Tibial nerve (tissue), 4 donors: ENCODE data around the gene WASF3. TPM values are rescaled to one million over a fixed set of nuclear protein-coding genes. Genes with fewer than 3 reads are reported as not detected.

ENCODE experiments used
- DNase-seq, 2 donors: peaks; one replicate each; pipeline ENCODE4 v3.0.0-alpha.2; 2019; ENCODE audit warnings: low spot score in 2 of 2
- H3K27ac ChIP-seq, 4 donors: fragments of 200-600 bp; sonication (generic) in 3 of 4; one replicate each; pipeline ENCODE4 v1.5.1; 2017 to 2019; ENCODE audit warnings: mild to moderate bottlenecking in 1 of 4
- H3K27me3 ChIP-seq, 2 donors: fragments of 200-600 bp; sonication (generic) in 1 of 2; one replicate each; pipeline versions ENCODE4 v1.5.1 to v1.6.0; 2017 to 2019
- H3K36me3 ChIP-seq, 3 donors: fragments of 200-600 bp; sonication (generic); one replicate each; pipeline ENCODE4 v1.5.1; 2018 to 2019
- H3K4me1 ChIP-seq, 4 donors: fragments of 200-600 bp; sonication (generic) in 3 of 4; one replicate each; pipeline ENCODE4 v1.5.1; 2017 to 2019
- H3K4me3 ChIP-seq, 4 donors: fragments of 200-600 bp; sonication (generic) in 3 of 4; one replicate each; pipeline ENCODE4 v1.5.1; 2017 to 2019; ENCODE audit warnings: mild to moderate bottlenecking in 1 of 4, moderate library complexity in 1 of 4
- H3K9me3 ChIP-seq, 4 donors: fragments of 200-600 bp; sonication (generic) in 3 of 4; one replicate each; pipeline ENCODE4 v1.5.1; 2017 to 2019
- CTCF ChIP-seq, 5 experiments: fragments of 200-600 bp in 3 of 5; fragments of 450-650 bp in 2 of 5; sonication (generic) in 3 of 5; IDR thresholded peaks; one replicate each; pipeline ENCODE4 v1.5.1; 2016 to 2019; ENCODE audit warnings: antibody characterized with exemption in 5 of 5, mild to moderate bottlenecking in 3 of 5, moderate library complexity in 2 of 5
- EP300 ChIP-seq, 2 donors: sonication (generic); formaldehyde crosslinking; IDR thresholded peaks; one replicate each; pipeline ENCODE4 v1.6.1; 2017; ENCODE audit warnings: antibody characterized with exemption in 2 of 2, mild to moderate bottlenecking in 1 of 2
- POLR2A ChIP-seq, 2 donors: fragments of 450-650 bp; IDR thresholded peaks; one replicate each; pipeline ENCODE4 v1.6.1; 2017; ENCODE audit warnings: antibody characterized with exemption in 2 of 2, mild to moderate bottlenecking in 2 of 2, moderate library complexity in 2 of 2
- WGBS, 2 donors: methylation state at CpG; one replicate each; pipeline ENCODE4 v1.1.5; 2018; 5-methylcytosine and 5-hydroxymethylcytosine counted together
- total RNA-seq, 4 donors: library from RNA; depleted of rRNA; stranded (reverse); fragments of >200 nt; gene quantifications; one replicate each; pipeline ENCODE4 v1.1.0, GENCODE V29; 2016

WASF3 gene
- total RNA-seq, 4 donors from 2014 or later, result 23.7 to 47.9 (median 40.7) TPM

DNA sequence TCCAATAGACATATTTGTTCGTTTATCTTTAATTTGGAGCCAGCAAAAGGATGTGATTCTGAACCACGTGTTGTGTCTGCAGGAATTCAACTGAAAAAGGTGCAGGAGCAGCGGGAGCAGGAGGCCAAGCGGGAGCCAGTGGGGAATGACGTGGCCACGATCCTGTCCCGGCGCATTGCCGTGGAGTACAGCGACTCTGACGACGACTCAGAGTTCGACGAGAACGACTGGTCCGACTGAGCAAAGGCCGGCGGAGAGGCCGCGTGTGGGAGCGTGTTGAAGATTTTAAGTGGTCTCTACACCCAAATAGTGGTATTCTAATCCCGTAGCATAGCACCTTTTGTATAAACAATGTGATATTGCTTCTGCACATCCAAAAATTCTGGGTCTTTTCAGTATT is 128.1 kb downstream of the WASF3 start:
- DNase-seq, result no peak
- peaks cover 0 to 90% (median 0%) of the 10 kb centered on the region in 3 donors for H3K36me3 ChIP-seq
- TF ChIP-seq CTCF (IDR thresholded peaks at IDR 0.05) (no peak), EP300 (IDR thresholded peaks at IDR 0.05) (no peak), POLR2A (IDR thresholded peaks at IDR 0.05) (no peak)
- no peaks in the 10 kb centered on the region for H3K4me1 ChIP-seq
- no peak overlapping the region for H3K4me3 ChIP-seq
- no peak overlapping the region for H3K27ac ChIP-seq
- H3K27me3 ChIP-seq, result no peaks in the 10 kb centered on the region
- peaks cover 0 to 15% (median 0%) of the 10 kb centered on the region in 4 donors for H3K9me3 ChIP-seq
- 91 to 95% methylated on average over 22 of the region's 22 CpGs for WGBS, 2 donors

DNA sequence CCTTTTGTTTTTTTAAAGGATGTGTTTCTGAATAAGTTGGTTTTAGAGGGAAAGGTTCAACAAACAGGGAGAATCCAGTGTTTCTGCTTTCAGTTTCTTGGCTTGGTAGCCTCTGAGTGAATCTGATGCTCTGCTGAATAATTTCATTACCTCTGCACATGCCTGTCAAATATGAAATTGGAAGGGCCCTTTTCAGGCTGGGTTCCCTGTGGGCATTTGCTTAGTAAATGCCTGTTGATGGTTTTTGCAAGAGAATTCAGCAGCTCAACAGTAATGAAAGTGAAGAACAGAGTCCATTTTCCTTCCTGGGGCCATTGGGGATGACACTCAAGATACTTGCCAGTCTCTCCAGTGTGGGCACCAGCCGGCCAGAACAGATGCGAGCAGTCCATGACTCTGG is 128.8 kb downstream of the WASF3 start:
- WGBS, 2 donors, result 100% methylated on average over 2 of the region's 2 CpGs
- Histone ChIP-seq H3K27me3 (no peaks in the 10 kb centered on the region), H3K27ac (no peak overlapping the region), H3K36me3 (peaks cover 0 to 89% (median 0%) of the 10 kb centered on the region in 3 donors), H3K4me3 (no peak overlapping the region), H3K4me1 (no peaks in the 10 kb centered on the region), H3K9me3 (peaks cover 0 to 21% (median 2%) of the 10 kb centered on the region in 4 donors)
- DNase-seq, result no peak
- TF ChIP-seq CTCF (IDR thresholded peaks at IDR 0.05) (no peak), POLR2A (IDR thresholded peaks at IDR 0.05) (no peak), EP300 (IDR thresholded peaks at IDR 0.05) (no peak)

DNA sequence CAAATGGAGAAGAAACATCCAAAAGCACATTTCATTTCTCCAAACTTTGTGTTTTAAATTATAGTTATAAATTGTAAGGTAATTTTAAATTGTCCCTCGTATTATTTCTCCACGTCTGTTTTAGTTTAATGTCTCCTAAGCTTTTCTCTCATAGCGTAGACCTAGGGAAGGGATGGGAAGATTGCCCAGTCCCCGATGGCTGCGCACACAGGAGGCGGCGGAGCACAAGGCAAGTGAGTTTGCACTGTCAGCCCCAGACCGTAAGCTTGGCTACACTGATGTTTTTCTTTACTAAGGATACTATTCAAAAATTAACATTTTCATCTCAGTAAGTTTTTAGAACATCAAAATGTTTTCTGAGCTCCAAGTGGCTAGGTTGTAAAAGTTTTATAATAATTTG is 130.8 kb downstream of the WASF3 start:
- Histone ChIP-seq H3K27ac (no peak overlapping the region), H3K4me1 (no peaks in the 10 kb centered on the region), H3K4me3 (no peak overlapping the region), H3K27me3 (no peaks in the 10 kb centered on the region), H3K36me3 (peaks cover 0 to 87% (median 0%) of the 10 kb centered on the region in 3 donors), H3K9me3 (peaks cover 0 to 24% (median 2%) of the 10 kb centered on the region in 4 donors)
- TF ChIP-seq CTCF (IDR thresholded peaks at IDR 0.05), result no peak
- no peak for TF ChIP-seq POLR2A (IDR thresholded peaks at IDR 0.05)
- no peak for TF ChIP-seq EP300 (IDR thresholded peaks at IDR 0.05)
- DNase-seq, result no peak
- 81 to 83% methylated on average over 8 of the region's 8 CpGs for WGBS, 2 donors

DNA sequence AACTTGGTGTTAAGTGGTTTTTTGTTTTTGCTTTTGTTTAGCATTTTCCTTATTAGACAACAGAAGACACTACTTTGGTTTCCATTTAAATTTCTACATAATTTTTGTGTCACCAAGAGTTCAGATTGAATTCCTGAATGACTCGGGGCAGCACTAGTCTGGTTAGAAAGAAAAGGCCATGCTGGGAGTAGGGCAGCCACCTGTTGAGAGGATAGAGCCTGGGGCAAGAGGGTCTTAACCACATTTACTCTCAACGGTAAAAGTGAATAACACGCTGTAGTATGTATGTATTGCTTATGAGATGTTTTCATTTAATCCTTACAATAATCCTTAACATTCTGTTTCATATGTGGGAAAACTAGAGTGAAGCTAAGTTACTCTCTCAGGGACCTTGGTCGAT is 131.5 kb downstream of the WASF3 start:
- DNase-seq, result no peak
- Histone ChIP-seq H3K27me3 (no peaks in the 10 kb centered on the region), H3K27ac (no peak overlapping the region), H3K36me3 (peaks cover 0 to 82% (median 0%) of the 10 kb centered on the region in 3 donors), H3K4me3 (no peak overlapping the region), H3K9me3 (peaks cover 0 to 24% (median 2%) of the 10 kb centered on the region in 4 donors), H3K4me1 (no peaks in the 10 kb centered on the region)
- no peak for TF ChIP-seq EP300 (IDR thresholded peaks at IDR 0.05)
- no peak for TF ChIP-seq CTCF (IDR thresholded peaks at IDR 0.05)
- WGBS, 2 donors, result 92 to 95% methylated on average over 4 of the region's 4 CpGs

DNA sequence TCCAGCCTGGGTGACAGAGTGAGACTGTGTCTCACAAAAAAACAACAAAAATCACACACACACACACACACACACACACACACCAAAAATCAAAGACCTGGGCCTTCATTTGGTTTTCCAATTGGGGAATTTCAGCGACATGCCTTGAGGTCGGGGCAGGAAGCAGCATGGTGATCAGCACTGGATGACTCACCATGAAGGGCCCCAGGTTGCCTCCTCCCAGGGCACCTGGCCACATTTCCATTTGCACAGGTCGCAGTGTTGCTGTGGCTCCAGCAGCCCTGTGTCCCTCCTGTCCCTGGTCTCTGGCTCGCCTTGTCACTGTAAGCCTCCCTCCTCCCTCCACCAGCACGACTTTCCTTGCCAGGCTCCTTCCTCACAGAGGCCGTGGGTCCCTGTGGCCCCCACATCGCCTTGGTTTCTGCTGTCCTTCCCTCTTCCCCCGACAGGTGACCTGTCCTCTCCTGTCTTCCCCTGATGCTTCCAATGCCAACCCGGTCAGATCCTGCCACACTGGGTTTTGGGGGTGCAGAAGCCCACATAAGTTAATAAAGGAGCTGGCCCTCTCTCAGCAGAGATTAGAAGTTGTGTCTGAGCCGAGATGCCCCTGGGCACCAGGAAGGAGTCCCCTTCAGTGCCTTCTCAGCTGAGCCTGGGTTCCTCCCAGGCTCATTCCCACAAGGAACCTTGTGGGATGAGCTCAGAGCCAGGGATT is 136.4 kb downstream of the WASF3 start:
- no peak overlapping the region for H3K4me3 ChIP-seq
- TF ChIP-seq EP300 (IDR thresholded peaks at IDR 0.05) (no peak), POLR2A (IDR thresholded peaks at IDR 0.05) (no peak), CTCF (IDR thresholded peaks at IDR 0.05) (no peak)
- H3K27ac ChIP-seq, result no peak overlapping the region
- no peaks in the 10 kb centered on the region for H3K27me3 ChIP-seq
- no peak for DNase-seq
- peaks cover 0 to 24% (median 2%) of the 10 kb centered on the region in 4 donors for H3K9me3 ChIP-seq
- H3K36me3 ChIP-seq, result peaks cover 0 to 41% (median 0%) of the 10 kb centered on the region in 3 donors
- WGBS, 2 donors, result 80 to 84% methylated on average over 10 of the region's 10 CpGs
- H3K4me1 ChIP-seq, result peaks cover 0 to 6% (median 0%) of the 10 kb centered on the region in 4 donors
